HEK293T (cell line): ENCODE measurements around the gene KIF13A.

Experiments
- ELF4 ChIP-seq: fragments of 450-650 bp; IDR thresholded peaks from 2 replicates; pipeline ENCODE4 v1.6.1; 2017; ENCODE audit warnings: antibody characterized with exemption
- FOXM1 ChIP-seq: fragments of 450-650 bp; IDR thresholded peaks from 2 replicates; pipeline ENCODE4 v1.6.1; 2017; ENCODE audit warnings: mild to moderate bottlenecking, borderline replicate concordance
- SP1 ChIP-seq: fragments of 450-650 bp; IDR thresholded peaks from 2 replicates; pipeline ENCODE4 v1.6.1; 2017
- SUZ12 ChIP-seq: fragments of 450-650 bp; IDR thresholded peaks from 2 replicates; pipeline ENCODE4 v1.6.1; 2016; ENCODE audit warnings: mild to moderate bottlenecking
- ZNF384 ChIP-seq: fragments of 450-650 bp; IDR thresholded peaks from 2 replicates; pipeline ENCODE4 v1.6.1; 2016

DNA sequence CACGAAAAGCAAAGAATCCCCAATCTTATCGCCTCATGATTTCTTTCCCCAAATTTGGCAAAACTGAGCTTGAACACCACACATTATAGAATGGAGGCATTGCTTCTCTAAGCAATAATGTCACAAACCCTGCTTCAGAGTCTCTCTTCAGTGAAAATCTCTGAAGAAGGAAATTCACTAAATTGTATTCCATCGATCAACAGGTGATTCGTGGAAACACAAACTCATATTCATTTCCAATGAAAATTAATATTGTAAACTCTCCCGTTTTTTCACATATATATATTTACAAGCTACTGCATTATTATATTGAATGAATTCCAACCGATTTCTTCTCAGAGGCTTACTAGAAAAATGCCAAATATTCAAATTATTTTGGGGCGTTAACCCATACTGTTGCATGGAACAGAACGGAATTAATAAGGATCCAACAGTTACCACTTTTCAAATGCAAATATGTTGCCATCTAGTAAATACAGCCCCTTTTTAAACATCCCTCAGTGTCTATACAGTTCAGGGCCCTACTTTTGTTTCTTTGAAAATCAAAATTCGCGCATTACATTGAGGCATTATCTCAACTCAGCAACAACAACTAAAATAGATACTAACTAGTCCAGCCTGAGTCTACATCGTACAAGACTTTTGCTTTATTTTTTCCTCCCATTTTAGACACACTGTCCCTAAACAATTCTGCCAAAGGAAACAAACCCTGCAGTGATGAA lies 1.3 kb downstream of the KIF13A start:
- TF ChIP-seq SP1 (no peak), FOXM1 (no peak), ZNF384 (no peak), SUZ12 (no peak), ELF4 (no peak)
